Lung (tissue), 12 donors: Measurements from ENCODE around the gene CSPG4. TPM values are rescaled to one million over a fixed set of nuclear protein-coding genes. Genes with fewer than 3 reads are reported as not detected.
A peak's percentile ranks its signal among the peaks of the same experiment; 100 is the strongest.

Source experiments
- ATAC-seq: fragments of 200-7000 bp; cut with Tn5 transposase; one replicate; pipeline ENCODE4 v1.9.1; 2020; ENCODE audit warnings: moderate number of reproducible peaks; ENCODE audit not compliant: insufficient read depth, low FRiP score
- DNase-seq, 3 donors: peaks; one replicate each; pipeline ENCODE4 v3.0.0-alpha.2; 2013 to 2017
- H3K27ac ChIP-seq, 2 donors: one replicate each; pipeline ENCODE4 v1.5.1; 2013; ENCODE audit warnings: mild to moderate bottlenecking in 2 of 2, moderate library complexity in 2 of 2, control low read depth in 1 of 2, inconsistent platforms in 1 of 2, low read depth in 1 of 2, low read length in 1 of 2
- H3K27me3 ChIP-seq, 3 donors: one replicate each; pipeline ENCODE4 v1.5.1; 2013; ENCODE audit warnings: low read length in 2 of 3; ENCODE audit not compliant: control insufficient read depth in 3 of 3, insufficient read depth in 3 of 3
- H3K36me3 ChIP-seq, 4 donors: one replicate each; pipeline ENCODE4 v1.5.1; 2013; ENCODE audit warnings: low read length in 4 of 4, mild to moderate bottlenecking in 1 of 4, moderate library complexity in 1 of 4; ENCODE audit not compliant: control insufficient read depth in 4 of 4, insufficient read depth in 4 of 4
- H3K4me1 ChIP-seq, 5 donors: one replicate each; pipeline ENCODE4 v1.5.1; 2013; ENCODE audit warnings: low read length in 5 of 5, mild to moderate bottlenecking in 2 of 5, moderate library complexity in 1 of 5; ENCODE audit not compliant: control insufficient read depth in 5 of 5, insufficient read depth in 5 of 5
- H3K4me3 ChIP-seq: one replicate; pipeline ENCODE4 v1.5.1; 2013; ENCODE audit warnings: mild to moderate bottlenecking, control low read depth, moderate library complexity
- H3K9ac ChIP-seq, 2 donors: one replicate each; pipeline ENCODE4 v1.5.1; 2013; ENCODE audit warnings: low read length in 2 of 2, control low read depth in 1 of 2; ENCODE audit not compliant: insufficient read depth in 1 of 2
- H3K9me3 ChIP-seq, 4 donors: one replicate each; pipeline ENCODE4 v1.5.1; 2013; ENCODE audit warnings: low read length in 3 of 4, mild to moderate bottlenecking in 1 of 4, moderate library complexity in 1 of 4; ENCODE audit not compliant: control insufficient read depth in 4 of 4, insufficient read depth in 3 of 4
- WGBS, 2 donors: extraction: QIAGEN DNeasy Blood & Tissue Kit; methylation state at CpG; one replicate each; pipeline ENCODE4 v1.1.7; 2013; 5-methylcytosine and 5-hydroxymethylcytosine counted together
- polyA plus RNA-seq, 2 donors: library from polyadenylated mRNA; stranded (reverse); fragments of 200-250 nt; gene quantifications; one replicate each; pipeline ENCODE4 v1.2.1, GENCODE V29; 2013
- total RNA-seq, 2 donors: library from RNA; depleted of rRNA in 1 of 2; stranded (reverse); fragments of >200 nt in 1 of 2; gene quantifications; one replicate each; pipeline ENCODE4 v1.2.1, GENCODE V29; 2014 to 2021
- TF ChIP-seq, protein P1 (sequence below): IDR thresholded peaks from 2 replicates; pipeline ENCODE4 v1.5.1; 2012; ENCODE audit warnings: mild to moderate bottlenecking; ENCODE audit errors: control extremely low read depth, extremely low read depth
- donor health status: control.
- donor health status: control.
- donor health status: Bipolar disorder and iron deficiency.
- donor health status: healthy.
- donor health status: DM: yes; HTN: yes; CAD: no.

Gene CSPG4
- total and polyA plus RNA-seq, 4 donors, result 8.5 to 38.1 (median 24.2) TPM

DNA sequence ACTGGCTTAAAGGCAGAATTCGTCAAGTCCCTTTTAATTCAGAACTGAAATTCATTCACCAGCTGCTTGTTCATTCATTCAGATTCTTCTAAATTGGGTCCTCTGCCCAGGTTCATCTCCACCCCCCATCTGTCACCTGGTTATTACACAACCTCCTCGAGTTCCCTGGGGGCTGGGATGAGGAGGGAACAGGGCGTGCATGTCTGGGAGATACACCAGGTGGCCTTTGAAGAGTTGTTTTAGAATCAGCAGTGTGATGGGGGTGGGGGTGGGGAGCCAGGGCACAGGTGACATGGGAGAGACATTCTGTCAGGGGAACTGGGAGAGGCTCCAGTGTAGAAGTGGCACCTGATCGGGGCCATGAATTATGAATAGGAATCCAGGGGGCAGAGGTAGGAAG, 56.7 kb downstream of the CSPG4 start:
- Histone ChIP-seq H3K4me1 (peaks cover 0 to 44% (median 27%) of the 10 kb centered on the region in 5 donors), H3K27ac (no peak overlapping the region)
- DNase-seq, result no peak

DNA sequence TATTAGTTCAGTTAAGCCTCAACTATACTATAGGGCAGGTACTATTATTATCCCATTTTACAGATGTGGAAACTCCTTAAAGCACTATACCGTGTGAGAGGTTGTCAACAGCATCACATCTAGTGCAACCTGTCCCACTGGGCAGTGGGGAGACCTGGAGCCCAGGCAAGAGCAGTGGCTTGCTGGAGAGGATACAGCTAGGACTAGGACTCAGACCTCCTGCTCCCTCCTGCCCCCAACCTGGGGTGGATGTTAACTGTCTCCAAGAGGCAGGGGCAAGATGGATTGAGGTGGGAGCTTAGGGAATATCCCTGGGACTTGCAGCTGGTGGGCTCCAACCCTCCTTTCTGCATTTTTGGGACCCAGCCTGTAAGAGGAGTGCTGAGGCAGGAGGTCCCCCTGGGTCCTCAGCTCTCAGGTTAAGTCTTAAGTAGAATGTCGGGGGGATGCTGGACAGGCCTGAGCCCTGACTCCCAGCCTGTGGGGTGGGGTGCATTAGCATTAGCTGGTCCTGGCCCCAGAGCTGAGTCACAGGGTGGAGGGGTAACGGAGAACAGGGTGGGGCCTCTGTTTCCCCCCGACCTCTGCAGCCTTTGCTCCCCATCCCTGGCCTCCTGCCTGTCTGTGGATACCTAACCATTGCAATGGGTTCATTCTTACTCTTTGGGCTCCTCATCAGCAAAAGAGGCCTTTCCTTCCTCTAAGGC, 58.3 kb downstream of the CSPG4 start:
- H3K36me3 ChIP-seq, result peaks cover 0 to 28% (median 17%) of the 10 kb centered on the region in 4 donors

More for the DNA sequence above, 56.7 kb downstream of the CSPG4 start:
- no peak for ATAC-seq
- Histone ChIP-seq H3K4me3 (no peak overlapping the region), H3K27me3 (no peaks in the 10 kb centered on the region), H3K9me3 (no peaks in the 10 kb centered on the region), H3K9ac (no peak overlapping the region), H3K36me3 (peaks cover 0 to 32% (median 12%) of the 10 kb centered on the region in 4 donors)
- 66 to 87% methylated on average over 4 of the region's 4 CpGs for WGBS, 2 donors
- TF ChIP-seq, protein P1, sequence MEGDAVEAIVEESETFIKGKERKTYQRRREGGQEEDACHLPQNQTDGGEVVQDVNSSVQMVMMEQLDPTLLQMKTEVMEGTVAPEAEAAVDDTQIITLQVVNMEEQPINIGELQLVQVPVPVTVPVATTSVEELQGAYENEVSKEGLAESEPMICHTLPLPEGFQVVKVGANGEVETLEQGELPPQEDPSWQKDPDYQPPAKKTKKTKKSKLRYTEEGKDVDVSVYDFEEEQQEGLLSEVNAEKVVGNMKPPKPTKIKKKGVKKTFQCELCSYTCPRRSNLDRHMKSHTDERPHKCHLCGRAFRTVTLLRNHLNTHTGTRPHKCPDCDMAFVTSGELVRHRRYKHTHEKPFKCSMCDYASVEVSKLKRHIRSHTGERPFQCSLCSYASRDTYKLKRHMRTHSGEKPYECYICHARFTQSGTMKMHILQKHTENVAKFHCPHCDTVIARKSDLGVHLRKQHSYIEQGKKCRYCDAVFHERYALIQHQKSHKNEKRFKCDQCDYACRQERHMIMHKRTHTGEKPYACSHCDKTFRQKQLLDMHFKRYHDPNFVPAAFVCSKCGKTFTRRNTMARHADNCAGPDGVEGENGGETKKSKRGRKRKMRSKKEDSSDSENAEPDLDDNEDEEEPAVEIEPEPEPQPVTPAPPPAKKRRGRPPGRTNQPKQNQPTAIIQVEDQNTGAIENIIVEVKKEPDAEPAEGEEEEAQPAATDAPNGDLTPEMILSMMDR, result no peak

DNA sequence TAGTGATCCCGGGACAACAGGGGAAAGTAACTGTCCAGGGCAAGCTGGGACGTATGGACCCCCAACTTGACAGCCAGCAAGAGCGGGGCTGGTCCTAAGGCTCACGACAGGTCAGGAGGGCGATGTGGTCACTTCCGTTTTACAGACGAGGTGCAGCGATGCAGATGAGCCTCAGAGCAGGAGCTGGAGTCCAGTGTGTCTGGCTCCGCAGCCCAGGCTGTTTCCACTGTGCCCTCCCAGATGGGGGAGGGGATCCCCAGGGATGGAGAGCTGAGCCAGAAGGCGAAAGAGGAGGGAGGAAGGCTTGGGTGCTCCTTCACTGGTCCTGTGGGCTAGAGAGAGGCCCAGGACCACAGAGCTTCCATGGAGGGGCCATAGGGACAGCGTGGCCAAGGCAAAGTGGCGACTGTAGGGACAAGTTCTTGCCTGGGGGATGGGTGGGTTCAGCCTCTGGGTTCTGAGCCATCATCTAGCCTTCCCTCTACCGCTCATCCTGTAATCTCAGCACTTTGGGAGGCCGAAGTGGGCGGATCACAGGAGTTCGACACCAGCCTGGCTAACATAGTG, 59.2 kb downstream of the CSPG4 start:
- Histone ChIP-seq H3K9me3 (no peaks in the 10 kb centered on the region), H3K4me1 (peaks cover 4 to 52% (median 24%) of the 10 kb centered on the region in 5 donors), H3K4me3 (no peak overlapping the region), H3K27ac (peak overlapping the region in 1 of 2 donors; percentile 2), H3K9ac (no peak overlapping the region), H3K27me3 (no peaks in the 10 kb centered on the region), H3K36me3 (peaks cover 0 to 25% (median 17%) of the 10 kb centered on the region in 4 donors)
- TF ChIP-seq, protein P1, result no peak
- no peak for ATAC-seq
- no peak for DNase-seq
- WGBS, 2 donors, result 84 to 91% methylated on average over 16 of the region's 16 CpGs

More for the DNA sequence above, 58.3 kb downstream of the CSPG4 start:
- WGBS, 2 donors, result 79% methylated on average over 4 of the region's 4 CpGs
- peaks cover 4 to 48% (median 24%) of the 10 kb centered on the region in 5 donors for H3K4me1 ChIP-seq
- ATAC-seq, result no peak
- no peak overlapping the region for H3K4me3 ChIP-seq
- H3K9ac ChIP-seq, result no peak overlapping the region
- DNase-seq, result no peak
- TF ChIP-seq, protein P1, result no peak
- peak overlapping the region in 1 of 2 donors; percentile 12 for H3K27ac ChIP-seq
- H3K27me3 ChIP-seq, result no peaks in the 10 kb centered on the region
- no peaks in the 10 kb centered on the region for H3K9me3 ChIP-seq
